PC-9 (cell line): Measurements from ENCODE around the gene PRRT2.

ENCODE experiments used
- CTCF ChIP-seq: fragments of 200-600 bp; sonication (generic); conservative IDR thresholded peaks from 2 replicates; pipeline ENCODE4 v1.6.1; 2017; ENCODE audit warnings: mixed run types, antibody characterized with exemption, mild to moderate bottlenecking, moderate library complexity
- EZH2 ChIP-seq: fragments of 200-600 bp; sonication (generic); IDR thresholded peaks from 2 replicates; pipeline ENCODE4 v1.8.0; 2017; ENCODE audit warnings: antibody characterized with exemption, low read depth

- TF ChIP-seq CTCF (no peak), EZH2 (no peak)
Observed at GRCh38 chr16:29766571-29766970, 45.4 kb upstream of the PRRT2 start.
